ENCODE data around the gene HDAC6. TPM values are rescaled to one million over a fixed set of nuclear protein-coding genes. Genes with fewer than 3 reads are reported as not detected.

HDAC6 gene
- total and polyA plus RNA-seq, 4 experiments from 2014 or later = 9.4 to 126 (median 73.0) TPM

DNA sequence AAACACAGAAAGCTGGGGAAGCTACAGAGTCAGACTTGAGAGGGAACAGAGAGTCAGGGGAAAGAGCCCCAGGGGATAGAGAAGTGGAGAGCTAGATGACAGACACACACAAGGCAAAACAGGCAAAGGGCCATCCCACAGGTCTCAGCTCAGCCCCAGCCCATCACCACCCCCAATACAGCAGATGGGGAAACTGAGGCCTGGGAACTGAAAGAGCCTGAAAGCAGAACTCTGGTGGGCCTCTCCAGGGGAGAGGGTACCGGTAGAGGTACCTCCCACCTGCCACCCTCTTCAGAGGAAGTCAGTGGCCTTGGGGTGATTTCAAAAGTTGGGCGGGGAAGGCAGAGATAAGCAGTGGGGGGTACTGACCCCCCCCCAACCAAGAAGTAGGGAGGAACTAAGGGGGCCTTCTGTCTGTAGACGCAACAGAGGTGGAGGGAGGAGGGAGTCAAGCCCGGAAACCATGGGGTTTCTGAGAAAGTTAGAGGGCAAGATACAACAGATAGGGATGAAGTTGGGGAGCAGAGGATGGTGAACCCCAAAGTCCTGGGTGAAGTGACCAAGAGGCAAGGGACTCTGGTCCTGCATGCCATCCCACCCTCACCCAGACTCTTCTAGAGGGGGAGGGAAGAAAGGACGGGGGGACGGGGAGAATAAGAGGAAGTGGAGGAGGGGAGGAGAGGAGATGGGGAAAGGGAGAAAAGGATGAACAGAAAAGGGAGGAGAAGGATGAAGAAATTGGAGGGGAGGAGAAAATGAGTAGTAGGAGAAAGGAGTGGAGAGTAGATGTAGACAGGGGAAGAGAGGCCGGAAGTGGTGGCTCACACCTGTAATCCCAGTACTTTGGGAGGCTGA is 12.3 kb upstream of the HDAC6 start:
- CTCF ChIA-PET (ENCODE audit: partially characterized antibody) = no interaction called here
- Mint-ChIP-seq H3K36me3 (no peaks in the 10 kb centered on the region), H3K9me3 (no peaks in the 10 kb centered on the region), H3K4me1 (peaks cover 0 to 9% (median 5%) of the 10 kb centered on the region in 4 donors), H3K27me3 (peaks cover 0 to 1% of the 10 kb centered on the region in 2 donors), H3K4me3 (peak overlapping the region in 1 of 8 donors; percentile 41), H3K27ac (peak overlapping the region in 2 of 7 donors; percentile 44 to 80)
- DNase-seq = no peak
- intact Hi-C loops (cut with micrococcal nuclease) = no loop called here
- H3K36me3 ChIP-seq (ENCODE audit: insufficient read depth, low read length) = no peaks in the 10 kb centered on the region
- H3K27me3 ChIP-seq (ENCODE audit: insufficient read depth, low read length) = no peaks in the 10 kb centered on the region
- POLR2A ChIA-PET (ENCODE audit: partially characterized antibody) = no interaction called here
- no peaks in the 10 kb centered on the region for H3K4me1 ChIP-seq (ENCODE audit: insufficient read depth, low read length)
- H3K4me3 ChIP-seq (ENCODE audit: low read length in 2 of 2) = no peak overlapping the region
- no peaks in the 10 kb centered on the region for H3K9me3 ChIP-seq (ENCODE audit: control insufficient read depth in 1 of 2, low read length in 2 of 2)
- no peak overlapping the region for H3K27ac ChIP-seq (ENCODE audit: low read depth, low read length)

DNA sequence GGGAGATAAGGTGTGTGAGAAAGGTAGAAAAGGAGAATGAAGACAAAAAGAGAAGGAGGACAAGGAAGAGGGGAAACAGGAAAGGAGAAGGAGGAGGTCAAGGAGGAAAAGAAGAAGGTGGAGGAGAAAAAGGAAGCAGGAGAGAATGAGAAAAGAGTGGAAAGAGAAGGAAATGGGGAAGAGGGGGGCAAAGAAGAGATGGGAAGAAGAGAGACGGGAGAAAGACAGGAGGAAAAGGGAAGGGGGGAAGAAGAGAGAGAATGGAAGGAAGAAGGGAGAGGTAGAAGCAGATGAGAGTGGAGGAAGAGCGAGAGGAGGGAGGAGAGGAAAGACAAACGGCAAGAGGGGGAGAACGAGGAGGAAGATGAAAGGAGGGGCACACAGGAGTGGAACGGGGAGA is 11.4 kb upstream of the HDAC6 start:
- CTCF ChIA-PET (ENCODE audit: partially characterized antibody) = no interaction called here
- Mint-ChIP-seq H3K36me3 (no peaks in the 10 kb centered on the region), H3K4me1 (peaks cover 0 to 9% (median 5%) of the 10 kb centered on the region in 4 donors), H3K4me3 (peak overlapping the region in 1 of 8 donors; percentile 70), H3K27ac (no peak overlapping the region), H3K27me3 (peaks cover 0 to 1% of the 10 kb centered on the region in 2 donors), H3K9me3 (no peaks in the 10 kb centered on the region)
- no peak for DNase-seq
- Histone ChIP-seq H3K27ac (ENCODE audit: low read depth, low read length) (no peak overlapping the region), H3K4me3 (ENCODE audit: low read length in 2 of 2) (no peak overlapping the region), H3K36me3 (ENCODE audit: insufficient read depth, low read length) (no peaks in the 10 kb centered on the region), H3K27me3 (ENCODE audit: insufficient read depth, low read length) (no peaks in the 10 kb centered on the region), H3K4me1 (ENCODE audit: insufficient read depth, low read length) (no peaks in the 10 kb centered on the region), H3K9me3 (ENCODE audit: control insufficient read depth in 1 of 2, low read length in 2 of 2) (no peaks in the 10 kb centered on the region)
- intact Hi-C loops (cut with micrococcal nuclease) = no loop called here
- POLR2A ChIA-PET (ENCODE audit: partially characterized antibody) = no interaction called here

- Mint-ChIP-seq H3K4me3 (no peak overlapping the region), H3K9me3 (no peaks in the 10 kb centered on the region), H3K27me3 (peaks cover 0 to 1% of the 10 kb centered on the region in 2 donors), H3K4me1 (peaks cover 0 to 9% (median 5%) of the 10 kb centered on the region in 4 donors), H3K36me3 (no peaks in the 10 kb centered on the region), H3K27ac (no peak overlapping the region)
- intact Hi-C loops (cut with micrococcal nuclease) = no loop called here
- Histone ChIP-seq H3K27ac (ENCODE audit: low read depth, low read length) (no peak overlapping the region), H3K9me3 (ENCODE audit: control insufficient read depth in 1 of 2, low read length in 2 of 2) (no peaks in the 10 kb centered on the region), H3K36me3 (ENCODE audit: insufficient read depth, low read length) (no peaks in the 10 kb centered on the region), H3K4me1 (ENCODE audit: insufficient read depth, low read length) (no peaks in the 10 kb centered on the region), H3K4me3 (ENCODE audit: low read length in 2 of 2) (no peak overlapping the region), H3K27me3 (ENCODE audit: insufficient read depth, low read length) (no peaks in the 10 kb centered on the region)
- ChIA-PET CTCF (ENCODE audit: partially characterized antibody) (no interaction called here), POLR2A (ENCODE audit: partially characterized antibody) (interaction anchor here (0.9 kb wide), 1 partner anchor 96 kb away, joined by 3 read pairs; no protein-coding TSS in a partner anchor)
- DNase-seq = no peak
Measured at GRCh38 chrX:48791063-48791820, 10.6 kb upstream of the HDAC6 start.

- Mint-ChIP-seq H3K27me3 (peaks cover 0 to 1% of the 10 kb centered on the region in 2 donors), H3K36me3 (no peaks in the 10 kb centered on the region), H3K4me1 (peaks cover 0 to 9% (median 5%) of the 10 kb centered on the region in 4 donors), H3K27ac (no peak overlapping the region), H3K4me3 (no peak overlapping the region), H3K9me3 (no peaks in the 10 kb centered on the region)
- no peaks in the 10 kb centered on the region for H3K9me3 ChIP-seq (ENCODE audit: control insufficient read depth in 1 of 2, low read length in 2 of 2)
- ChIA-PET CTCF (ENCODE audit: partially characterized antibody) (no interaction called here), POLR2A (ENCODE audit: partially characterized antibody) (interaction anchor here (0.7 kb wide), 1 partner anchor 9 kb away, joined by 3 read pairs; no protein-coding TSS in a partner anchor)
- no peak for DNase-seq
- H3K4me3 ChIP-seq (ENCODE audit: low read length in 2 of 2) = no peak overlapping the region
- no peaks in the 10 kb centered on the region for H3K27me3 ChIP-seq (ENCODE audit: insufficient read depth, low read length)
- H3K27ac ChIP-seq (ENCODE audit: low read depth, low read length) = no peak overlapping the region
- no peaks in the 10 kb centered on the region for H3K36me3 ChIP-seq (ENCODE audit: insufficient read depth, low read length)
- no peaks in the 10 kb centered on the region for H3K4me1 ChIP-seq (ENCODE audit: insufficient read depth, low read length)
- intact Hi-C loops (cut with micrococcal nuclease) = no loop called here
Measured at GRCh38 chrX:48792219-48792618, 9.6 kb upstream of the HDAC6 start.

- H3K27me3 Mint-ChIP-seq = no peaks in the 10 kb centered on the region
- POLR2A ChIA-PET (ENCODE audit: partially characterized antibody) = no interaction called here
- CTCF ChIA-PET (ENCODE audit: partially characterized antibody) = no interaction called here
Measured at GRCh38 chrX:48793935-48794334, 7.9 kb upstream of the HDAC6 start.

DNA sequence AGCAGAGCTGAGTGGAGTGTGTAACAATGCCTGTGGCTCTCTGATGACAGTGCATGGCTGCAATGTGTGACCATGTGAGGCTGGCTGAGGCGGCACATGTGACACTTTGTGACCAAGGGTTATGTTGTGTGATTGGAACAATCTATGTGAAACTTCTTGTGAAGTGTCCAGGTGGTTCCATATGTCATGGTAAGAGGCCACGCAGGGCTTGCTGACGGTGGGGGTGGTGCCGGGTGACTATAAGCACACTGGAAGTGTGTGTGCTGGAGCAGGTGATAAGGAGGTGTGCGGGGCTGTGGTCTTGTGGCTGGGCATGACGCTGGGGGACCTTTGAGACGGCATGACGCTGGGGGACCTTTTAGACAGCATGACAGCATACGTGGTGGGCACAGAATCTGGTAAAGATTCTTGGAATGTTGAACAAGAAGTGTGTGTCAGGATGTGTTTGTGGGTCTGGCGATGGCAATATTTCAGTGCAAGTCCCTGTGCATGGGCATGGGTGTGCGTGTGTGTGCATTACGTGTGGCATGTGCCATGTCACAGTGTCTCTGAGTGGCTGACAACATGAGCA is 7.4 kb upstream of the HDAC6 start:
- intact Hi-C loops (cut with micrococcal nuclease) = no loop called here
- no peaks in the 10 kb centered on the region for H3K9me3 ChIP-seq (ENCODE audit: control insufficient read depth in 1 of 2, low read length in 2 of 2)
- H3K36me3 Mint-ChIP-seq = no peaks in the 10 kb centered on the region
- H3K4me1 Mint-ChIP-seq = peaks cover 0 to 5% (median 2%) of the 10 kb centered on the region in 4 donors
- no peaks in the 10 kb centered on the region for H3K9me3 Mint-ChIP-seq
- ChIA-PET CTCF (ENCODE audit: partially characterized antibody) (no interaction called here), POLR2A (ENCODE audit: partially characterized antibody) (no interaction called here)
- no peak overlapping the region for H3K27ac ChIP-seq (ENCODE audit: low read depth, low read length)
- no peak overlapping the region for H3K4me3 ChIP-seq (ENCODE audit: low read length in 2 of 2)
- no peak overlapping the region for H3K4me3 Mint-ChIP-seq
- H3K4me1 ChIP-seq (ENCODE audit: insufficient read depth, low read length) = no peaks in the 10 kb centered on the region
- H3K36me3 ChIP-seq (ENCODE audit: insufficient read depth, low read length) = no peaks in the 10 kb centered on the region
- H3K27ac Mint-ChIP-seq = no peak overlapping the region
- no peak for DNase-seq
- no peaks in the 10 kb centered on the region for H3K27me3 Mint-ChIP-seq
- H3K27me3 ChIP-seq (ENCODE audit: insufficient read depth, low read length) = no peaks in the 10 kb centered on the region

More at GRCh38 chrX:48793935-48794334, 7.9 kb upstream of the HDAC6 start:
- peaks cover 0 to 6% (median 2%) of the 10 kb centered on the region in 4 donors for H3K4me1 Mint-ChIP-seq
- intact Hi-C loops (cut with micrococcal nuclease) = no loop called here
- DNase-seq = no peak
- H3K4me3 Mint-ChIP-seq = no peak overlapping the region
- no peaks in the 10 kb centered on the region for H3K4me1 ChIP-seq (ENCODE audit: insufficient read depth, low read length)
- no peak overlapping the region for H3K4me3 ChIP-seq (ENCODE audit: low read length in 2 of 2)
- H3K27ac ChIP-seq (ENCODE audit: low read depth, low read length) = no peak overlapping the region
- H3K27ac Mint-ChIP-seq = no peak overlapping the region
- H3K9me3 ChIP-seq (ENCODE audit: control insufficient read depth in 1 of 2, low read length in 2 of 2) = no peaks in the 10 kb centered on the region
- no peaks in the 10 kb centered on the region for H3K27me3 ChIP-seq (ENCODE audit: insufficient read depth, low read length)
- no peaks in the 10 kb centered on the region for H3K36me3 ChIP-seq (ENCODE audit: insufficient read depth, low read length)
- H3K36me3 Mint-ChIP-seq = no peaks in the 10 kb centered on the region
- no peaks in the 10 kb centered on the region for H3K9me3 Mint-ChIP-seq

DNA sequence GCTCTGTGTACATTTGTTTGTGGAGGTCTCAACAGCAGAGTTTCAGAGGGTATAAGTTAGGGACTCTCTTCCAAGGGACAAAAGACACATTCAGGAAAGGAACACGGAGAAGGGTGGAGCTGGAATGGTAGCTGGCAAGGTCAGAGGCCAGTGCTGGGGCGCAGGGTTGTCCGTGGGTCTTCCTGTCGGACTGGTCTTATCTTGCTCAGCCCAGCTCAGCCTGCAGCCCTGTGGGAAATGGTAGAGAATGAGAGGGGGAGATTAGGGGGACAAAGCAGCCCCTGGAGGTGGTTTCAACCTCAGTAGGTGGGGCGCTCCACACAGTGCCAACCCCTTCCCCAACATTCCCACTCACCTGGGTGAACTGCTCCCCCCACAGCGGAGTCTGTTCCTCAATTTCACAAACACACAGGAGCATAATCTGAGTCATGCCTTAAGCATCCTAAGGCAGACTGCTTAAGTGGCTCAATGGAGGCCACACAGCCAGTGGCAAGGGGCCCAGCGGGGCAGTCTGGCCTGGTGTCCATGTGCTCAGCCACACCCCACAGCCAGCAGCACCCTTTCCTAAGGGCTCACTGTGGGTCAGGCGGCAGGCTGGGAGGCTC is 6.9 kb upstream of the HDAC6 start:
- H3K4me1 ChIP-seq (ENCODE audit: insufficient read depth, low read length) = no peaks in the 10 kb centered on the region
- no peaks in the 10 kb centered on the region for H3K9me3 ChIP-seq (ENCODE audit: control insufficient read depth in 1 of 2, low read length in 2 of 2)
- H3K27me3 ChIP-seq (ENCODE audit: insufficient read depth, low read length) = no peaks in the 10 kb centered on the region
- intact Hi-C loops (cut with micrococcal nuclease) = no loop called here
- no peaks in the 10 kb centered on the region for H3K36me3 ChIP-seq (ENCODE audit: insufficient read depth, low read length)
- Mint-ChIP-seq H3K4me1 (no peaks in the 10 kb centered on the region), H3K36me3 (no peaks in the 10 kb centered on the region), H3K27ac (no peak overlapping the region), H3K9me3 (no peaks in the 10 kb centered on the region), H3K27me3 (no peaks in the 10 kb centered on the region), H3K4me3 (no peak overlapping the region)
- ChIA-PET POLR2A (ENCODE audit: partially characterized antibody) (no interaction called here), CTCF (ENCODE audit: partially characterized antibody) (no interaction called here)
- DNase-seq = no peak
- H3K4me3 ChIP-seq (ENCODE audit: low read length in 2 of 2) = no peak overlapping the region
- no peak overlapping the region for H3K27ac ChIP-seq (ENCODE audit: low read depth, low read length)

All from CD4-positive, alpha-beta memory T cell (primary cell).